Lung (tissue), 12 donors: Measurements from ENCODE around the gene FH. TPM values are rescaled to one million over a fixed set of nuclear protein-coding genes. Genes with fewer than 3 reads are reported as not detected.

Source experiments
- ATAC-seq: fragments of 200-7000 bp; cut with Tn5 transposase; one replicate; pipeline ENCODE4 v1.9.1; 2020; ENCODE audit warnings: moderate number of reproducible peaks; ENCODE audit not compliant: insufficient read depth, low FRiP score
- DNase-seq, 3 donors: peaks; one replicate each; pipeline ENCODE4 v3.0.0-alpha.2; 2013 to 2017
- H3K27ac ChIP-seq, 2 donors: one replicate each; pipeline ENCODE4 v1.5.1; 2013; ENCODE audit warnings: mild to moderate bottlenecking in 2 of 2, moderate library complexity in 2 of 2, control low read depth in 1 of 2, inconsistent platforms in 1 of 2, low read depth in 1 of 2, low read length in 1 of 2
- H3K27me3 ChIP-seq, 3 donors: one replicate each; pipeline ENCODE4 v1.5.1; 2013; ENCODE audit warnings: low read length in 2 of 3; ENCODE audit not compliant: control insufficient read depth in 3 of 3, insufficient read depth in 3 of 3
- H3K36me3 ChIP-seq, 4 donors: one replicate each; pipeline ENCODE4 v1.5.1; 2013; ENCODE audit warnings: low read length in 4 of 4, mild to moderate bottlenecking in 1 of 4, moderate library complexity in 1 of 4; ENCODE audit not compliant: control insufficient read depth in 4 of 4, insufficient read depth in 4 of 4
- H3K4me1 ChIP-seq, 5 donors: one replicate each; pipeline ENCODE4 v1.5.1; 2013; ENCODE audit warnings: low read length in 5 of 5, mild to moderate bottlenecking in 2 of 5, moderate library complexity in 1 of 5; ENCODE audit not compliant: control insufficient read depth in 5 of 5, insufficient read depth in 5 of 5
- H3K4me3 ChIP-seq: one replicate; pipeline ENCODE4 v1.5.1; 2013; ENCODE audit warnings: mild to moderate bottlenecking, control low read depth, moderate library complexity
- H3K9ac ChIP-seq, 2 donors: one replicate each; pipeline ENCODE4 v1.5.1; 2013; ENCODE audit warnings: low read length in 2 of 2, control low read depth in 1 of 2; ENCODE audit not compliant: insufficient read depth in 1 of 2
- H3K9me3 ChIP-seq, 4 donors: one replicate each; pipeline ENCODE4 v1.5.1; 2013; ENCODE audit warnings: low read length in 3 of 4, mild to moderate bottlenecking in 1 of 4, moderate library complexity in 1 of 4; ENCODE audit not compliant: control insufficient read depth in 4 of 4, insufficient read depth in 3 of 4
- WGBS, 2 donors: extraction: QIAGEN DNeasy Blood & Tissue Kit; methylation state at CpG; one replicate each; pipeline ENCODE4 v1.1.7; 2013; 5-methylcytosine and 5-hydroxymethylcytosine counted together
- polyA plus RNA-seq, 2 donors: library from polyadenylated mRNA; stranded (reverse); fragments of 200-250 nt; gene quantifications; one replicate each; pipeline ENCODE4 v1.2.1, GENCODE V29; 2013
- total RNA-seq, 2 donors: library from RNA; depleted of rRNA in 1 of 2; stranded (reverse); fragments of >200 nt in 1 of 2; gene quantifications; one replicate each; pipeline ENCODE4 v1.2.1, GENCODE V29; 2014 to 2021
- TF ChIP-seq, protein P1 (sequence below): IDR thresholded peaks from 2 replicates; pipeline ENCODE4 v1.5.1; 2012; ENCODE audit warnings: mild to moderate bottlenecking; ENCODE audit errors: control extremely low read depth, extremely low read depth
- donor health status: control.
- donor health status: control.
- donor health status: Bipolar disorder and iron deficiency.
- donor health status: healthy.
- donor health status: DM: yes; HTN: yes; CAD: no.

FH gene
- total and polyA plus RNA-seq, 4 donors: 41.3 to 49.6 (median 43.4) TPM

DNA sequence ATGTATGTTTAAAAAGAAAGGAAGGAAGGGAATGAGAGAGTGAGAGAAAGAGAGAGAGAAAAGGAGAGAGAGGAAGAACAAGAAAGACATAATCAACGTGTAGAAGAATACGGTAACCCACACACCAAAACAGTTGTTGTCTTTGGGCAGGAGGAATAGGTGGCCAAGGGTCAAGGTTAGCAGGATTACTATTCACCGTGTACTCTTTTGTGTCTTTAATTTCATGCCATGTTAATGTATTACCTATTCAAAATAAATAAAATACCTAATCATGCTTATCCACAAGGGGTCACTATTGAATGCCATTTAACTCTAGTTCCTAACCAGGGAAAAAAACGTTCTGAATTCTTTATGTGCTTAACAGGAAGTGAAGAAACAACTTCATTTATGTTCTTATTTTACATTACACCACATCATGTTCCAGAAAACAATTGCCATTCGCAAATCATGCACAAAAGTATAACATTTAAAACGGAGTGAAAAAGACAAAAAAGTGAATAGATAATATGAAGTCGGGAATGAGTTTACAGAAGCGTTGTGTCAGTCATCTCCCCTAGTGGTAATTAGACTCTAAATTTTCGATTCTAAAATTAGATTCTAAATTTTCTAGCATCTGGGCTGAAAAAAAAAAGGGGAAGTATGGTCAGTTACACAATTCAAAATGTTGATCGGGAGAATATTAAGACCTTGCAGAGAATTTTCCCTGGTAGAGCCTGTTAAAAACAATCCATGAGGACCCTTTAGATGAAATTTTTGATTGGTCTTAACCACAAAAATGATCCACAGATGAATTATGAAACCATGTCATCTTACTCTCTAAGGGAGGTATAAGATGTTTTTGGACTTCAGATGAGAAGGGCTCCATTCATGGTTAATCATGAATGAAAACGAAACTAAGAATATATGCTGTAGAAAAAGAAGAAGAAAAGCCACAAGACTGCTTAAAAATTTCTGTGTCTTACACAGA is 11.9 kb upstream of the FH start:
- Histone ChIP-seq H3K9me3 (no peaks in the 10 kb centered on the region), H3K27me3 (peaks cover 0 to 4% (median 0%) of the 10 kb centered on the region in 3 donors), H3K27ac (no peak overlapping the region), H3K9ac (peak overlapping the region in 1 of 2 donors; percentile 61), H3K36me3 (no peaks in the 10 kb centered on the region), H3K4me3 (no peak overlapping the region), H3K4me1 (peaks cover 0 to 22% (median 2%) of the 10 kb centered on the region in 5 donors)
- ATAC-seq (peak; percentile 82), DNase-seq (peak in 2 of 3 donors; percentile 84 to 87)
- TF ChIP-seq, protein P1, sequence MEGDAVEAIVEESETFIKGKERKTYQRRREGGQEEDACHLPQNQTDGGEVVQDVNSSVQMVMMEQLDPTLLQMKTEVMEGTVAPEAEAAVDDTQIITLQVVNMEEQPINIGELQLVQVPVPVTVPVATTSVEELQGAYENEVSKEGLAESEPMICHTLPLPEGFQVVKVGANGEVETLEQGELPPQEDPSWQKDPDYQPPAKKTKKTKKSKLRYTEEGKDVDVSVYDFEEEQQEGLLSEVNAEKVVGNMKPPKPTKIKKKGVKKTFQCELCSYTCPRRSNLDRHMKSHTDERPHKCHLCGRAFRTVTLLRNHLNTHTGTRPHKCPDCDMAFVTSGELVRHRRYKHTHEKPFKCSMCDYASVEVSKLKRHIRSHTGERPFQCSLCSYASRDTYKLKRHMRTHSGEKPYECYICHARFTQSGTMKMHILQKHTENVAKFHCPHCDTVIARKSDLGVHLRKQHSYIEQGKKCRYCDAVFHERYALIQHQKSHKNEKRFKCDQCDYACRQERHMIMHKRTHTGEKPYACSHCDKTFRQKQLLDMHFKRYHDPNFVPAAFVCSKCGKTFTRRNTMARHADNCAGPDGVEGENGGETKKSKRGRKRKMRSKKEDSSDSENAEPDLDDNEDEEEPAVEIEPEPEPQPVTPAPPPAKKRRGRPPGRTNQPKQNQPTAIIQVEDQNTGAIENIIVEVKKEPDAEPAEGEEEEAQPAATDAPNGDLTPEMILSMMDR: peak; percentile 41
- WGBS, 2 donors: 3 to 5% methylated on average over 11 of the region's 11 CpGs

DNA sequence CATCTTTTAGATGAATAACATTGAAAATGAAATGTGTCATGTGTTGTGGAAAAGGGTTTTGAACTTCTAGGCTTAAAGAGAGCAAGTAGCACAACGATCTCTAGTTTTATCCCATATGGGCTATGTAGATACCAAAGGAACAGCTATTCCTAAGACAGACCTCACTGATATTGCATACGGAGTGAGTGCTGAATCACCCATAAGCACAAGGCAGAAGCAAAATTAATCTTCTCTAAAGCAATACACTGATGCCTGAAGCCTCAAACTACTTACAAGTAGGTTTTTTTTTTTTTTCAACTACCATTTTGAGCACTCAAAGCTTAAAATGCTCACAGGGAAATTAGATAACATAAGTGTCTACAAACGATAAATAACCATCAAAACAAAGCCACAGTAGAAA is 7.6 kb upstream of the FH start:
- Histone ChIP-seq H3K27ac (no peak overlapping the region), H3K9ac (no peak overlapping the region), H3K9me3 (no peaks in the 10 kb centered on the region), H3K4me1 (peaks cover 0 to 11% (median 0%) of the 10 kb centered on the region in 5 donors), H3K27me3 (peaks cover 0 to 29% (median 16%) of the 10 kb centered on the region in 3 donors), H3K36me3 (no peaks in the 10 kb centered on the region), H3K4me3 (no peak overlapping the region)
- TF ChIP-seq, protein P1: no peak
- no peak for ATAC-seq
- DNase-seq: no peak
- WGBS, 2 donors: 76 to 87% methylated on average over 3 of the region's 3 CpGs

DNA sequence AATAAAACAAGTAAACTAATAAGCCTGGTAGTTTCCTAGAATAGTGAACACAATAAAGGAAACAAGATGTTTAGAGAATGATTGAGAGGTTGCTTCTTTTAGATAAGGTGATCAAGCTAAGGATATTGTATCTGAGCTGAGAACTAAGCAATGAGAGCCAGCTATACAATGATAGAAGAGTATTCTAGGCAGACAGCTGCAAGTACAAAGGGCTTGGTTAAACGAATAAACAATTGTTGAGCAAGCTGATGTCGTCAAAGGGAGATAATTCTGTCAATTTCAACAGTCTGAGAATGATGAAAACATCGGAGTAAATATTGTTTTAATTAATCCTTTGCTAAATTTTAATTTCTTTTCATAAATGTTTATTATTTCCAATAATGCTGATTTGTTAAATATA is 5.5 kb upstream of the FH start:
- Histone ChIP-seq H3K27me3 (peaks cover 0 to 29% (median 16%) of the 10 kb centered on the region in 3 donors), H3K4me3 (no peak overlapping the region), H3K27ac (no peak overlapping the region), H3K4me1 (no peaks in the 10 kb centered on the region), H3K36me3 (no peaks in the 10 kb centered on the region), H3K9me3 (no peaks in the 10 kb centered on the region), H3K9ac (no peak overlapping the region)
- TF ChIP-seq, protein P1: no peak
- ATAC-seq: no peak
- DNase-seq: no peak
- 58 to 62% methylated on average over 3 of the region's 3 CpGs for WGBS, 2 donors
